Activated CD8-positive, alpha-beta T cell treated with anti-CD3 and anti-CD28 coated beads for 36 hours (primary cell): Measurements from ENCODE around the gene NEK4. TPM values are rescaled to one million over a fixed set of nuclear protein-coding genes. Genes with fewer than 3 reads are reported as not detected.

Experiments
- ATAC-seq: fragments of 200-7000 bp; cut with Tn5 transposase; one replicate; pipeline ENCODE4 v1.10.0; 2021; ENCODE audit warnings: mild to moderate bottlenecking, moderate library complexity
- CTCF ChIA-PET: fragments of 350-600 bp; sonication (Branson Sonifier 250); formaldehyde crosslinking; loops from one replicate; lab custom pipeline; 2021; ENCODE audit warnings: antibody characterized with exemption; lab: Charles Lee
- POLR2A ChIA-PET: fragments of 350-600 bp; sonication (Branson Sonifier 250); formaldehyde crosslinking; loops from one replicate; lab custom pipeline; 2021; ENCODE audit warnings: antibody characterized with exemption; lab: Charles Lee
- DNase-seq: peaks from one replicate; pipeline ENCODE4 v3.0.0-alpha.2; 2020
- H3K27ac Mint-ChIP-seq: one replicate; pipeline ENCODE4 v1.8.0; 2021; ENCODE audit warnings: mild to moderate bottlenecking, mixed read lengths
- H3K27me3 Mint-ChIP-seq: one replicate; pipeline ENCODE4 v1.8.0; 2021; ENCODE audit warnings: mixed read lengths
- H3K36me3 Mint-ChIP-seq: one replicate; pipeline ENCODE4 v1.8.0; 2021; ENCODE audit warnings: low read depth, mixed read lengths
- H3K4me1 Mint-ChIP-seq: one replicate; pipeline ENCODE4 v1.8.0; 2021; ENCODE audit warnings: low read depth, mixed read lengths
- H3K4me3 Mint-ChIP-seq: one replicate; pipeline ENCODE4 v1.8.0; 2021; ENCODE audit warnings: mild to moderate bottlenecking, moderate library complexity, mixed read lengths
- H3K9me3 Mint-ChIP-seq: one replicate; pipeline ENCODE4 v1.8.0; 2021; ENCODE audit warnings: mixed read lengths
- intact Hi-C: fragments of 100-400 bp; cut with micrococcal nuclease; formaldehyde crosslinking; loops from one replicate; pipeline ENCODE4 v1.10.0; 2022
- total RNA-seq, 2 experiments: library from RNA; stranded (reverse); gene quantifications; one replicate each; pipeline ENCODE4 v1.2.3, GENCODE V29; 2021
- TF ChIP-seq, protein P1 (sequence below): fragments of 200-600 bp; IDR thresholded peaks from one replicate; pipeline ENCODE4 v1.8.0; 2022; ENCODE audit warnings: antibody characterized with exemption, mild to moderate bottlenecking

NEK4 gene
- total RNA-seq, 2 experiments from 2014 or later, result 16.2 to 18.4 TPM

DNA sequence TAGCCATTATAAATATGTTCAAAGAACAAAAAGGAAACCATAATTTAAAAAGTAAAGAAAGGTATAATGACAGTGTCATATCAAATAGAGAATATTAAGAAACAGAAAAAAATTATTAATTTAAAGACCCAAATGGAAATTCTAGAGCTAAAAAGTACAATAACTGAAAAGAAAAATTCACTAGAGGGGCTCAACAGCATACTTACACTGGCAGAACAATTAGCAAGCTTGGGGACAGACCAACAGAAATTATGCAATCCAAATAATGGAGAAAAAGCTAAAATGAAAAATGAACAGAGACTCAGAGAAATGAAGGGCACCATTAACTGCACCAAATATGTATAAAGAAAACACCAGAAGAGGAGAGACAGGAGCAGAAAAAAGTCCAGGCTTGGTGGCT, 51.1 kb downstream of the NEK4 start:
- Mint-ChIP-seq H3K4me3 (no peak overlapping the region), H3K9me3 (peaks cover 4% of the 10 kb centered on the region), H3K27me3 (no peaks in the 10 kb centered on the region), H3K4me1 (peaks cover 21% of the 10 kb centered on the region), H3K36me3 (peaks cover 12% of the 10 kb centered on the region), H3K27ac (no peak overlapping the region)
- intact Hi-C loops, result no loop called here
- TF ChIP-seq, protein P1, sequence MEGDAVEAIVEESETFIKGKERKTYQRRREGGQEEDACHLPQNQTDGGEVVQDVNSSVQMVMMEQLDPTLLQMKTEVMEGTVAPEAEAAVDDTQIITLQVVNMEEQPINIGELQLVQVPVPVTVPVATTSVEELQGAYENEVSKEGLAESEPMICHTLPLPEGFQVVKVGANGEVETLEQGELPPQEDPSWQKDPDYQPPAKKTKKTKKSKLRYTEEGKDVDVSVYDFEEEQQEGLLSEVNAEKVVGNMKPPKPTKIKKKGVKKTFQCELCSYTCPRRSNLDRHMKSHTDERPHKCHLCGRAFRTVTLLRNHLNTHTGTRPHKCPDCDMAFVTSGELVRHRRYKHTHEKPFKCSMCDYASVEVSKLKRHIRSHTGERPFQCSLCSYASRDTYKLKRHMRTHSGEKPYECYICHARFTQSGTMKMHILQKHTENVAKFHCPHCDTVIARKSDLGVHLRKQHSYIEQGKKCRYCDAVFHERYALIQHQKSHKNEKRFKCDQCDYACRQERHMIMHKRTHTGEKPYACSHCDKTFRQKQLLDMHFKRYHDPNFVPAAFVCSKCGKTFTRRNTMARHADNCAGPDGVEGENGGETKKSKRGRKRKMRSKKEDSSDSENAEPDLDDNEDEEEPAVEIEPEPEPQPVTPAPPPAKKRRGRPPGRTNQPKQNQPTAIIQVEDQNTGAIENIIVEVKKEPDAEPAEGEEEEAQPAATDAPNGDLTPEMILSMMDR, result no peak
- POLR2A ChIA-PET, result interaction anchor here (0.8 to 1.9 kb wide), 2 partner anchors 29 to 51 kb away, joined by 4 to 5 read pairs; partner anchors contain the start of gene NEK4
- DNase-seq (no peak), ATAC-seq (no peak)
- CTCF ChIA-PET, result interaction anchor here (0.9 to 1.3 kb wide), 3 partner anchors 10 to 72 kb away, joined by 3 to 4 read pairs (median 3); no protein-coding TSS in a partner anchor

GRCh38 chr3:52715714-52716305, 54.9 kb downstream of the NEK4 start:
- Mint-ChIP-seq H3K4me3 (no peak overlapping the region), H3K27me3 (no peaks in the 10 kb centered on the region), H3K36me3 (peaks cover 14% of the 10 kb centered on the region), H3K27ac (no peak overlapping the region), H3K9me3 (peaks cover 4% of the 10 kb centered on the region), H3K4me1 (peaks cover 8% of the 10 kb centered on the region)
- DNase-seq (no peak), ATAC-seq (no peak)
- POLR2A ChIA-PET, result interaction anchor here (1.4 kb wide), 1 partner anchor 10 kb away, joined by 4 read pairs; the partner anchor contains the start of gene SPCS1
- TF ChIP-seq, protein P1, result no peak
- CTCF ChIA-PET, result interaction anchor here (1.4 to 2.1 kb wide), 2 partner anchors 8 to 398 kb away, joined by 3 to 4 read pairs; no protein-coding TSS in a partner anchor
- intact Hi-C loops, result no loop called here

- Mint-ChIP-seq H3K4me3 (no peak overlapping the region), H3K36me3 (peaks cover 12% of the 10 kb centered on the region), H3K4me1 (peaks cover 2% of the 10 kb centered on the region), H3K9me3 (peaks cover under 1% of the 10 kb centered on the region), H3K27ac (no peak overlapping the region), H3K27me3 (no peaks in the 10 kb centered on the region)
- ChIA-PET POLR2A (interaction anchor here (1.4 kb wide), 1 partner anchor 8 kb away, joined by 4 read pairs; the partner anchor contains the start of gene SPCS1), CTCF (interaction anchor here (1.4 to 2.1 kb wide), 2 partner anchors 10 to 400 kb away, joined by 3 to 4 read pairs; no protein-coding TSS in a partner anchor)
- intact Hi-C loops, result no loop called here
- TF ChIP-seq, protein P1, result no peak
- DNase-seq (no peak), ATAC-seq (no peak)
Measured at GRCh38 chr3:52714335-52715302, 56.1 kb downstream of the NEK4 start.

DNA sequence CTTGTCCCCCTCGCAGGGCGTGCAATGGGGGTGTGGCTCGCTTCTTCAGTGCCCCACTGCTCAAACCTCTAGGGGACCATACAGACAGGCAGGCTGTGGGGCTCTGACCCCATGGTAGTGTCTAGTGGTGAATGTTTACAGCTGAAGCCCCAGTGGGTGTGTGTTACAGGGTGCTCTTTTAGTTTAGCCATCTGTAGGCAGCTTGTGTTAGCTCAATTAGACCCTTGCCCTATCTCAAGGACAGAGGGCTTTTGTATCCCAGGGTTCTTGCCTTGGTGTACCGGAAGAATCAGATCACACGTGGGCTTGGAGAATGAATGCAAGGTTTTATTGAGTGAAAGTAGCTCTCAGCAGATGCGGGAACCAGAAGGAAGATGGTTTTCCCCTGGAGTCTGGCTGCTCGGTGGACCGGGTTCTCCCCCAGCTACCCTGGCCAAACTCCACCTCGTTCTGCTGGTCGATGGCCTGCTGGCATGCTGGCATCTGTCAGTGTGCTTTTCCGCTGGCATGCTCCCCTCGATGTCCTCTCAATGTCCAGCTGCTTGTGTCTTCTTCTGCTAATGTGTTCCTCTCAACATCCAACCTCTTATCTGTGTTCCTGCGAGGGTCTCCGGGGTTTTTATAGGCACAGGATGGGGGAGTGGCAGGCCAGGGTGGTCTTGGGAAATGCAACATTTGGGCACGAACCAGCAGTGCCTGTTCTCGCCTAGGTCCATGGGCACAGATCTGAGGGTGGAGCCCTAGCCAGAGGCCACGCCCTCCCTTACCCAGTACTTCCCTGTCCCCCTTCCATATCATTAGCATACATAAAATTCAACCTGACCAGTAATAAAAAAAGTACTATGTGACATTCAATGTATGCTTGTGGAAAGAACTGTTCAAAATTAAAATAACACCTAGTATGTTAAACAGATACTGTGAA, 58.2 kb downstream of the NEK4 start:
- CTCF ChIA-PET, result no interaction called here
- peaks cover 11% of the 10 kb centered on the region for H3K4me1 Mint-ChIP-seq
- H3K4me3 Mint-ChIP-seq, result no peak overlapping the region
- intact Hi-C loops, result no loop called here
- DNase-seq (no peak), ATAC-seq (no peak)
- TF ChIP-seq, protein P1, result no peak
- no peaks in the 10 kb centered on the region for H3K9me3 Mint-ChIP-seq
- no peak overlapping the region for H3K27ac Mint-ChIP-seq
- no peaks in the 10 kb centered on the region for H3K27me3 Mint-ChIP-seq
- H3K36me3 Mint-ChIP-seq, result peaks cover 18% of the 10 kb centered on the region
- POLR2A ChIA-PET, result interaction anchor here (0.6 kb wide), 1 partner anchor 431 kb away, joined by 3 read pairs; no protein-coding TSS in a partner anchor
